ENCODE data around the gene OSBPL6. TPM values are rescaled to one million over a fixed set of nuclear protein-coding genes. Genes with fewer than 3 reads are reported as not detected.

OSBPL6 gene
- polyA plus RNA-seq, 1 donor (not counting 4 experiments of a cell fraction or from before 2014, with no cell fraction given) = 11.6 TPM

GRCh38 chr2:178449700-178450523 is 255.6 kb downstream of the OSBPL6 start:
- Histone ChIP-seq H2AFZ (ENCODE audit: control insufficient read depth, low read length) (peak overlapping the region; percentile 53), H3K27me3 (ENCODE audit: control insufficient read depth, extremely low read depth, insufficient read depth, low read length) (no peaks in the 10 kb centered on the region), H3K9ac (ENCODE audit: control insufficient read depth, extremely low read depth, insufficient read depth, low read length) (peak overlapping the region; percentile 95), H3K27ac (ENCODE audit: control insufficient read depth, insufficient read depth, low read length) (peak overlapping the region; percentile 96), H3K79me2 (ENCODE audit: control insufficient read depth, insufficient read depth, low read length) (peaks cover 25% of the 10 kb centered on the region), H4K20me1 (ENCODE audit: control insufficient read depth, extremely low read depth, insufficient read depth, low read length) (no peaks in the 10 kb centered on the region), H3K4me3 (ENCODE audit: control insufficient read depth in 2 of 3, extremely low read depth in 1 of 3, insufficient read depth in 2 of 3, low read depth in 1 of 3, low read length in 3 of 3) (peak overlapping the region; percentile 74 to 95 (median 83)), H3K4me2 (ENCODE audit: control insufficient read depth, extremely low read depth, insufficient read depth, low read depth, low read length) (peak overlapping the region; percentile 83), H3K36me3 (ENCODE audit: control insufficient read depth in 2 of 2, extremely low read depth in 1 of 2, insufficient read depth in 2 of 2, low read length in 2 of 2) (peaks cover 1 to 7% of the 10 kb centered on the region in 2 experiments), H3K9me1 (ENCODE audit: control insufficient read depth, extremely low read depth, insufficient read depth, low read length) (no peaks in the 10 kb centered on the region), H3K4me1 (ENCODE audit: control insufficient read depth, extremely low read depth, insufficient read depth, low read length) (peaks cover 21% of the 10 kb centered on the region), H3K9me3 (ENCODE audit: control insufficient read depth, low read depth, low read length) (no peaks in the 10 kb centered on the region)
- FAIRE-seq (peak; percentile 61), DNase-seq (ENCODE audit: low read depth, low spot score) (no peak)
- dilution Hi-C loops (cut with MboI; ENCODE audit: extremely low pct_ligation_motif_present, low sequenced_read_pairs) = no loop called here
- TF ChIP-seq CTCF (optimal IDR thresholded peaks at IDR 0.05 in 1 of 3, IDR thresholded peaks at IDR 0.05 in 1 of 3, conservative IDR thresholded peaks at IDR 0.05 in 1 of 3; ENCODE audit: extremely low read depth in 1 of 3, insufficient read depth in 2 of 3, low read length in 3 of 3) (no peak), EZH2 (IDR thresholded peaks at IDR 0.05; ENCODE audit: low read length) (no peak)

GRCh38 chr2:178450524-178450773 is 256.1 kb downstream of the OSBPL6 start:
- dilution Hi-C loops (cut with MboI; ENCODE audit: extremely low pct_ligation_motif_present, low sequenced_read_pairs) = no loop called here
- no peak for FAIRE-seq

More at GRCh38 chr2:178450524-178450773, 256.1 kb downstream of the OSBPL6 start:
- peak overlapping the region; percentile 53 for H2AFZ ChIP-seq (ENCODE audit: control insufficient read depth, low read length)
- H3K4me2 ChIP-seq (ENCODE audit: control insufficient read depth, extremely low read depth, insufficient read depth, low read depth, low read length) = peak overlapping the region; percentile 83
- H4K20me1 ChIP-seq (ENCODE audit: control insufficient read depth, extremely low read depth, insufficient read depth, low read length) = no peaks in the 10 kb centered on the region
- H3K9me1 ChIP-seq (ENCODE audit: control insufficient read depth, extremely low read depth, insufficient read depth, low read length) = no peaks in the 10 kb centered on the region
- peak overlapping the region; percentile 95 for H3K9ac ChIP-seq (ENCODE audit: control insufficient read depth, extremely low read depth, insufficient read depth, low read length)
- H3K9me3 ChIP-seq (ENCODE audit: control insufficient read depth, low read depth, low read length) = no peaks in the 10 kb centered on the region
- peaks cover 25% of the 10 kb centered on the region for H3K79me2 ChIP-seq (ENCODE audit: control insufficient read depth, insufficient read depth, low read length)
- peaks cover 21% of the 10 kb centered on the region for H3K4me1 ChIP-seq (ENCODE audit: control insufficient read depth, extremely low read depth, insufficient read depth, low read length)
- peaks cover 1 to 2% of the 10 kb centered on the region in 2 experiments for H3K36me3 ChIP-seq (ENCODE audit: control insufficient read depth in 2 of 2, extremely low read depth in 1 of 2, insufficient read depth in 2 of 2, low read length in 2 of 2)
- TF ChIP-seq CTCF (optimal IDR thresholded peaks at IDR 0.05 in 1 of 3, IDR thresholded peaks at IDR 0.05 in 1 of 3, conservative IDR thresholded peaks at IDR 0.05 in 1 of 3; ENCODE audit: extremely low read depth in 1 of 3, insufficient read depth in 2 of 3, low read length in 3 of 3) (no peak), EZH2 (IDR thresholded peaks at IDR 0.05; ENCODE audit: low read length) (no peak)
- peak overlapping the region; percentile 96 for H3K27ac ChIP-seq (ENCODE audit: control insufficient read depth, insufficient read depth, low read length)
- DNase-seq (ENCODE audit: low read depth, low spot score) = no peak
- no peaks in the 10 kb centered on the region for H3K27me3 ChIP-seq (ENCODE audit: control insufficient read depth, extremely low read depth, insufficient read depth, low read length)
- peak overlapping the region; percentile 74 to 95 (median 83) for H3K4me3 ChIP-seq (ENCODE audit: control insufficient read depth in 2 of 3, extremely low read depth in 1 of 3, insufficient read depth in 2 of 3, low read depth in 1 of 3, low read length in 3 of 3)

Data from keratinocyte (primary cell).